Dermis microvascular lymphatic vessel endothelial cell (primary cell): ENCODE data around the gene MLPH. TPM values are rescaled to one million over a fixed set of nuclear protein-coding genes. Genes with fewer than 3 reads are reported as not detected.

Experiments used
- DNase-seq, 2 donors: peaks; one replicate each; pipeline versions ENCODE4 v3.0.0 to v3.0.0-alpha.2; 2010; ENCODE audit warnings: low read depth in 2 of 2
- total RNA-seq: library from RNA; depleted of rRNA; stranded (reverse); fragments of >200 nt; gene quantifications from 2 replicates; pipeline ENCODE4 v1.2.1, GENCODE V29; 2014

MLPH gene, protein sequence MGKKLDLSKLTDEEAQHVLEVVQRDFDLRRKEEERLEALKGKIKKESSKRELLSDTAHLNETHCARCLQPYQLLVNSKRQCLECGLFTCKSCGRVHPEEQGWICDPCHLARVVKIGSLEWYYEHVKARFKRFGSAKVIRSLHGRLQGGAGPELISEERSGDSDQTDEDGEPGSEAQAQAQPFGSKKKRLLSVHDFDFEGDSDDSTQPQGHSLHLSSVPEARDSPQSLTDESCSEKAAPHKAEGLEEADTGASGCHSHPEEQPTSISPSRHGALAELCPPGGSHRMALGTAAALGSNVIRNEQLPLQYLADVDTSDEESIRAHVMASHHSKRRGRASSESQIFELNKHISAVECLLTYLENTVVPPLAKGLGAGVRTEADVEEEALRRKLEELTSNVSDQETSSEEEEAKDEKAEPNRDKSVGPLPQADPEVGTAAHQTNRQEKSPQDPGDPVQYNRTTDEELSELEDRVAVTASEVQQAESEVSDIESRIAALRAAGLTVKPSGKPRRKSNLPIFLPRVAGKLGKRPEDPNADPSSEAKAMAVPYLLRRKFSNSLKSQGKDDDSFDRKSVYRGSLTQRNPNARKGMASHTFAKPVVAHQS
- total RNA-seq = 0.25 TPM in 1 of 2 replicates, not detected in the other

DNA sequence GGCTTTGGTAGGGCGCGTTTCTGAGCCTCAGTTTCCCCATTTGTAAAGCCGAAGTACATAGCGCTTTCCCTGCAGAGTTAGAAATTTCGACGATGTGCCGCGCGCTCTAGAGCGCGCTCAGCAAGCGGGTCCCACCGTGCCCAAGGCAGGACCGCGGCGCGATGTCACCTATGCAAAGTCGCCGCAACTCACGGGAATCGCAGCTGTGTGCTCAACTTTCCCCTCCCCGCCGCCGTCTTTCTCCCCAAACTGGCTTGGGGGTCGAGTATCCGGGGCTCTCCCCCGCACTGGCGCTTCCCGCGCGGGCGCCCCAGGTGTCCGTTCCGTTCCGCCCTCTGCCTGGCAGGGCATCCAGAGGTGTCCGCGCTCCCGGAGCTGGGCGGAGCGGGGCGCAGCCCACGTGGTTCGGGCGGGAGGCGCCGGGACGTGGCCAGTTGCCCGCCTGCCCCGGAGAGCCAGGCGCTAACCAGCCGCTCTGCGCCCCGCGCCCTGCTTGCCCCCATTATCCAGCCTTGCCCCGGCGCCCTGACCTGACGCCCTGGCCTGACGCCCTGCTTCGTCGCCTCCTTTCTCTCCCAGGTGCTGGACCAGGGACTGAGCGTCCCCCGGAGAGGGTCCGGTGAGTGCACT, at the start of gene MLPH:
TSS of gene MLPH (plus strand) at position 433 of the 630 bp plus-strand sequence. CDS start 6,176 bp downstream, outside the sequence.
- peak in 1 of 2 donors; percentile 43 for DNase-seq

DNA sequence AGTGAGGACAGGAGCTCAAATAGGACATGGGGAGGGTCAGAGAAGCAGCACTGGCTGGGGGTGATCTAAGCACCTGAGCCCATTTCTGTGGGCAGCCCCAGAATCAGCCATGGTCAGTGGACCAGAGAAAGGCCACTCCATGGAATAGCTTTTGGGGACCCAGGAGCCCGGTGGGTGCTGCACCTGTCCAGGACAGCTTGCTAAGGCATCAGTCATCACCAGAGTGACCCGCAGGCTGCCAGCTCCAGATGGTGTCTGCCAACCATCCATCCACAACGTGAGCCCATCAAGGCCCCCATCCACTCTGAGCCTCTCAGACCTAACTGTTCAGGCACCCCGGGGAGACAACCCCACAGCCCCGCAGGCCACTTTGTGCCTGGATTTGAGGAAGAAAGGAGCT, 49.5 kb upstream of the MLPH start:
- DNase-seq = no peak

DNA sequence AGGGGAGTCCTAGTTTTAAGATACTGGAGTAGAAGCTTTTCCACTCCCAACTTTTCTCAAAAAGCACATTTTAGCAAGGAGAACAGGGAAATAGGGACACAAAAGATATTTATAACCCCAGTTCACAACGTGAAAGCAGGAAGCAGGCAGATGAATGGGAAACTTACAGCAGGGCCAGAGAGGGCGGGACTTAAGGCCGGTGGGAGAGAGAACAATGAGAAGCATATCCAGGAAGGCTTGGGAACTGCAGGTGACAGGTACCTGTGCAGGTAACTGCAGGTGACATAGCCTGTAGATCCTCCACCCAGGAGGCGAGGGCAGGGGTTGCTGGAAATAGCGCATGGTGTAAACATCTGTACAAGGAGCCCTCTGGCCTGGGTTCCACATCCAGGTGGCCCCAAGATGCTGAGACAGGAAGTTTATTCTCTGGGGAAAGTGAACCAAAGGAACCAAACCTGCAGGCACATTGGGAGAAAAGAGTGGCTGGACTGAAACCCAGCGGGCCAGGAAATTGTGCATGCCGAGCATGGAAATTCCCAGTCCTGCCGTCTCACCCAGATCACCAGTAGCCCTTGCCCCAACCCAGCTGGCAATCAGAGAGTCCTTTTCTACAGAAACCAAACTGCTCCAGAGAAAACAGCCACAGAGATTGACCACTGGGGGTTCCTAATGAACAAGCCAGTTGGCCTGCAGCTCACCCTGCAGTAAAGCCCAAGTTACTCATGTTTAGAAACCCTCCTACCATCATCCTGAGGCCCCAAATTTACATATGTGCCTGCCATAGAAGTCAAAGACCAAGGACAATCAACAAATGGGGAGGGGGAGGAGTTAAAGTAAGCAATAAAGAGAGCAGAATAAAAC, 48.7 kb upstream of the MLPH start:
- DNase-seq = peak in 1 of 2 donors; percentile 23

DNA sequence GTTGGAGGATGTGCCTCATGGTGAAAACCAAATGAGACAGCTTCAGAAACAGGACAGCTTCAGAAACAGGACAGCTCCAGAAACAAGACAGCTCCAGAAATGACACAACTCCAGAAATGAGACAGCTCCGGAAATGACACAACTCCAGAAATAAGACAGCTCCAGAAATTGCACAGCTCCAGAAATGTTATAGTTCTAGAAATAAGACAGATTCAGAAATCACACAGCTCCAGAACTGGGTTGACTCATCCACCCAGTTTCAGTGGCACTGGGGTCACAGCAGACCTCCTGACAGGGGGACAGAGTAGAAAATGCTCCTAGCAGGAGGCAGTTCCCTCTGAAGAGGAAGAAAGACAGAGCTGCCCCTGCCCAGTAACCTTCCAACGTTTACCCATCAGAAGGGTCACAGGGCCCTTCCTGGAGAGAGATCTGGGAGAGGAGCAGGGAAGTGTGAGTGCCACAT, 46.2 kb upstream of the MLPH start:
- no peak for DNase-seq

GRCh38 chr2:237441605-237442274, 45.3 kb upstream of the MLPH start:
- DNase-seq = no peak

GRCh38 chr2:237444071-237444470, 43.0 kb upstream of the MLPH start:
- DNase-seq = no peak

DNA sequence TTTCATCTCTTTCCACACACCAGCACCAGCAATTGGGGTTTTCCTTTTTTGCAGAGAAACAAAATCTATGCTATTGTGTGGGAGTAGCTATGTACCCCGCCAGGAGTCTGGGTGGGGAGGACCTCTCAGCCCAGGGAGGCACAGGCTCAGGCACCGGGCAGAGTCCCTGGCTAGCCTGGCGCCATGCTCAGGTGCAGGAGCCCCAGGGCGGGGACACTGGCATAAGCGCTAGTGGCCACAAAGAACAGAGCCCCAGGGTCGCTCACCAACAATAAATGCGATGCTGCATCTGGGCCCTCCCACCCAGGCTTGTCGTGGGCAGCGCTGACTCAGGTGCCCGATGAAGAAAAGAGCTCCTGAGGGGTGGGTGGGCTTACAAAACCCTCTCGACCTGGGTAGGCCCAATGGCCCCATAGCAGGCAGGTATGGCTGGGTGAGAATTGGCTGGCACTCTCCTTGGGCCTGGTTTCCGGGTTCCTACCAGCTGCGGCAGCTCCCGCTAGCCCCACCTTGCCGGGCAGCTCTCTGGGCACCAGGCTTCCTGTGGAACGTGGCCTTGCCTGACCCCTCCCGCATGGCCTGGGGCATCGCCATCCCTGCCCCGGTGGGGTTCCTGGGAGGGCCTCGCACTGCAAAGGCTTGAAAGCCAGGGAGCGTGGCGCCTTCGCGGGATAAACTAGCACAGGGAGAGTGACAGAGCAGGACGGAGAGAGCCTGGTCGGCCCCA, 41.3 kb upstream of the MLPH start:
- no peak for DNase-seq

- DNase-seq = no peak
Observed at GRCh38 chr2:237446338-237446665, 40.7 kb upstream of the MLPH start.

- no peak for DNase-seq
Observed at GRCh38 chr2:237447496-237447895, 39.6 kb upstream of the MLPH start.

DNA sequence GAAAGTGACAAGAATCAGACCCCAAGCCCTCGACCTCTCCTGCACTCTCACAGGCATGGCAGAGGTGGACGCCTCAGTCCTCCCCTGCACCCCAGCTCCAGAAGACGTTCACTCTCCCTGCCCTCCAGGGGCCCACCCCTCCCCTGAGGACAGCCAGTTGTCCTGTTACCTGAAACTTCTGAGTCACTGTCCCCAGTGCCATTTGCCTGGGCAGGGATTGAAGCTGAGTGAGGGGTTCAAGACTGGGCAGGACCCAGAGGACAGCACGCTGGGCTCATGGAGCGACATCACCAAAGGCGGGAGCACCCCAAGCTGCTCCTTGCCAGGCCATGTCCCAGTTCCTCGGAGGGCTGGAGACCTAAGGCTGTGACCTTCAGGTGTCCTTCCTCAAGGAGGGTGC, 38.9 kb upstream of the MLPH start:
- DNase-seq = no peak

- no peak for DNase-seq
Observed at GRCh38 chr2:237448626-237449025, 38.4 kb upstream of the MLPH start.

DNA sequence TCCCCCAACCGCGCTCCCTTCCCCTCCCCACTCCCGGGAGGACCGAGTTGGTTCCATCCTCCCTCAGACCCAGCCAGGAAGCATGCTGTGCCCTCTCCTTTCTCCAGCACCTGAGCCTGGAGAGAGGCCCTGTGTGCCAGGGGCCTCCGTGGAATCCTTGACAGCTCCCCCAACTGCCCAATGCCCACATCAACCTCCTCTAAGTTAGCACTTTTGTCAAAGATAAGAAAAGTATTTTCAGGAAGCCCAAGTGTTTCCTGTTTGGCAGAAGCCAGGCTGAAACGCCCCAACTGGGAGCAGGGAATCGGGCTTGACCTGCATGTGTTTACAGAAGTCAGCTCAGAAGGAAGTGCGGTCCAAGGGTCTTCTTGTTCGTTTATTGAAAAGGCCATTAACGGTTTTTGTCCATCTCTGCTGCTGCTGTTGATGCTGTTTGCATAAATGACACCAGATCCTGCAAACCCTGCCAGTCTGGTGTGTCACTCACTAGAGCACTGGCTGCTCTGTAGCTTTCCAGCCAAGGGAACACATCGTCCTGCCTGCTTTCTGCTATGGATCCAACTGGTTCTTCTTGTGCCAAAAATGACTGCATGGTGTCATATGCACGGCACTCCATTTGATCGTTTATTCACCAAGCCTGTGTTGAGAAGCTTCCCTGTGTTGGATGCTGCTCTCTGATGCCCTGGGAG, 37.7 kb upstream of the MLPH start:
- peak; percentile 32 to 84 for DNase-seq

GRCh38 chr2:237450108-237450507, 36.9 kb upstream of the MLPH start:
- no peak for DNase-seq

DNA sequence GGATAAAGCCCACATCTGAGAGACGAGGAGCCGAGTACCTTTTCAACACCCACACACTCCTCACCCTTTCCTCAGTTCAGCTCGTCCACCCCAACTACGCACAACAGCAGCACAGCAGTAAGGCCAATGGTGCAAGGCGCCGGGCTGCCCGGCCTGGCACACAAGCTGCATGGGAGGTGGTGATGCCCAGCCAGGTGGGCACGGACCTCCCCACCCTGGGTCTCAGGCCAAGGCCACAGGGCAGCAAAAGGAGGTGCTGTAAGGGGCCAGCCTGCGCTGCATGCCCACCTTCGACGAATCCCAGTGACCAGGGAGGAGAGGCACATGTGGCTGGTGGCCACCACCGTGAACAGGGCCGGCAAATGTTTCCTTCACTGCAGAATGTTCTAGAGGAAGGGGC, 36.5 kb upstream of the MLPH start:
- no peak for DNase-seq

DNA sequence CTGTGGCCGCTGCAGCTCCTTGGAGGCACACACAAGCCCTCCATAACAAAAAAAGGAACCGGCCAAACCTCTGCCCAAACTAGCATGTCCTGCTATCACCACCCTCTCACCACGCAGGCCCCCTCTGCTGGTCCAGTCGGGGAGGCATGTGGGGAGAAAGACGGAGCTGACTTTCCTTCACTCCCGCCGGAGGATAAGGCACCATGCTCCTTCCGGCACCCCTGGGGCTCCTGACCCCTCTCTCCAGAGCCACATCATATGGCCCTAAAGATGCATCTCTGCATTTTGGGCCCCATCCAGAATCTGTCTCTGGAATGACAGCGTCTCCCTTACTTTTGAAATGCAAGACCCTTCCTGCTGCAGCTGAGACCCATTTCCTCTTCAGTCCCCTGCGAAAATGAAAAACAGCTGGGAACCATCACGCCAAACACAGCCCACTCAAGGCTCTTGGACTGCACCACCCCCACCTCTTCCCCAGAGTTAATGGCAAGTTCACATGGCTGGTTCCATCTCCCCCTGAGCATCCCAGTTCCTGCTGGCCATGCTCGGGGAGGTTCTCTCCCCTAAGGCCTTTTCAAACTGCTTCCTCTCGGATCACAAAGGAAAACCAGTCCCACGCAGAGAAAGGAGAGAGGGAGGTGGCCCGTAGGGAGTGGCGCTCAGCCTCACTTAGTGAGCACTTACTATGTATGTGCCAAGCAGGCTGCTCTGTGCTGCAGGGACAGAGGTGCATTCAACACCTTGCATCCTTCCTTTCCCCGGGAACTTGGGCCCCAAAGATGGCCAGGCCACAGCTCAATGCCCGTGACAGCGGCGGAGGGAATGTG, 35.2 kb upstream of the MLPH start:
- no peak for DNase-seq

DNA sequence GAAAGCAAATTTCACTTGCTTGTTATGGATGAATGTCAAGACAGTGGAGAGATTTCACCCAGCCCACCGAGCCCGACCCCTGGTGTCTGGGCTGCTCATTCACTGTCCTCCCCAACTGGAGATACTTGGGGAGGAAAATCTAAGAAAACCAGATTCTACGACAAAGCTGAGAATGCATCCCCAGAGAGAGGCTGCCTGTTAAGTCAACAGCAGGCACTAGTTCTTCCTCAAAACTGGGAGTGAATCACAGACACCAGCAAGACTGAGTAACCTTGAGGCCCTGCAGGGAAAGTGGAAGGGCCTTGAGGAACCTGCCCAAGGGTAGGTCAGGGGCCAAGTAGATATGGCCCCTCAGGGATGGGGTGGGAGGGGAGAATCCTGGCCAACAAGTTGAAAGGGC, 34.2 kb upstream of the MLPH start:
- DNase-seq = no peak

DNA sequence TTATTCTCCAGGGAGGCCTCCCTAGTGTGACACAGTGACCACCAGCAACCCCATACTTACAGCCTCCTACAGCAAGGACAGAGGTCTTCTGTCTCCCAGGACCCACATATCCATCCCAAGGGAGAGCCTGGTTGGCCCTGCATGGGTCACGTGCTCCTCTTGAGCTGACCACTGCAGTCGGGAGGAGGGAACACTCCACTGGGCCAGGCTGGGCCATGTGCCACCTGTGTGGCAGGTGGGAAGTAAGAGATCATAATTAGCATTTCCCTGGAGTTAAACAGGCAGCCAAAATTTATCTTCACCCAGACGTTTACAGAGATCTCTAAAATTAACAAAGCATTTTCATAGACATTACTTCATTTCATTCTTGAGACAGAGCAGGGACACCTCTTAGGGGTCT, 33.4 kb upstream of the MLPH start:
- DNase-seq = no peak

- DNase-seq = no peak
Observed at GRCh38 chr2:237455764-237456163, 31.3 kb upstream of the MLPH start.
